Measurements from ENCODE around the gene OSGIN1. TPM values are rescaled to one million over a fixed set of nuclear protein-coding genes. Genes with fewer than 3 reads are reported as not detected.
A peak's percentile ranks its signal among the peaks of the same experiment; 100 is the strongest.

The OSGIN1 gene, protein sequence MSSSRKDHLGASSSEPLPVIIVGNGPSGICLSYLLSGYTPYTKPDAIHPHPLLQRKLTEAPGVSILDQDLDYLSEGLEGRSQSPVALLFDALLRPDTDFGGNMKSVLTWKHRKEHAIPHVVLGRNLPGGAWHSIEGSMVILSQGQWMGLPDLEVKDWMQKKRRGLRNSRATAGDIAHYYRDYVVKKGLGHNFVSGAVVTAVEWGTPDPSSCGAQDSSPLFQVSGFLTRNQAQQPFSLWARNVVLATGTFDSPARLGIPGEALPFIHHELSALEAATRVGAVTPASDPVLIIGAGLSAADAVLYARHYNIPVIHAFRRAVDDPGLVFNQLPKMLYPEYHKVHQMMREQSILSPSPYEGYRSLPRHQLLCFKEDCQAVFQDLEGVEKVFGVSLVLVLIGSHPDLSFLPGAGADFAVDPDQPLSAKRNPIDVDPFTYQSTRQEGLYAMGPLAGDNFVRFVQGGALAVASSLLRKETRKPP
- total RNA-seq, result 1.7 and 2.8 TPM in 2 replicates

- peak; percentile 73 for DNase-seq (ENCODE audit: low read depth, low spot score)
Observed at GRCh38 chr16:83952940-83953795, at the start of gene OSGIN1. OSGIN1 (plus strand) TSS chr16:83953240; CDS start chr16:83957672, 4,432 bp downstream.

DNA sequence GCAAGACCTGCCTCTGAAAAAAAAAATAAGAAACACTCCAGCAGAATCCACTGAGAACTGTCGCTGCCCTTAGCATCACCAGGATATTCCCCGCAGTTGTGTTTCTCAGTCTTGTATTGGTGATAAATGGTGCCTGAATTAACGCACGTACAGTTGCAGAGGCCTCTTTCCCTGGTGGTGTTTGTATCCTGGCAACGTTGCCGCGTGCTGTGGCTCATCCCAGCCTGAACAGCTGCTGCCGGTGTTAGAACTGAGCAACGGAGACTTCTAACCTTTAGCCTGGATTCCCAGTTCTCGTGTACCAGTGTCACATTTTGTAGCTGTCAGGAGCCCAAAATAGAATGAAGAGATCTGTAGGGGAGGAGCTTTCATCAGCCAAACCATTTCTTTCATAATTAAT, 49.3 kb upstream of the OSGIN1 start:
- DNase-seq (ENCODE audit: low read depth, low spot score), result no peak

GRCh38 chr16:83906683-83907082, 46.4 kb upstream of the OSGIN1 start:
- no peak for DNase-seq (ENCODE audit: low read depth, low spot score)

GRCh38 chr16:83907111-83907510, 45.9 kb upstream of the OSGIN1 start:
- DNase-seq (ENCODE audit: low read depth, low spot score), result no peak

GRCh38 chr16:83907631-83908250, 45.3 kb upstream of the OSGIN1 start:
- DNase-seq (ENCODE audit: low read depth, low spot score), result no peak

GRCh38 chr16:83908798-83909197, 44.2 kb upstream of the OSGIN1 start:
- no peak for DNase-seq (ENCODE audit: low read depth, low spot score)

DNA sequence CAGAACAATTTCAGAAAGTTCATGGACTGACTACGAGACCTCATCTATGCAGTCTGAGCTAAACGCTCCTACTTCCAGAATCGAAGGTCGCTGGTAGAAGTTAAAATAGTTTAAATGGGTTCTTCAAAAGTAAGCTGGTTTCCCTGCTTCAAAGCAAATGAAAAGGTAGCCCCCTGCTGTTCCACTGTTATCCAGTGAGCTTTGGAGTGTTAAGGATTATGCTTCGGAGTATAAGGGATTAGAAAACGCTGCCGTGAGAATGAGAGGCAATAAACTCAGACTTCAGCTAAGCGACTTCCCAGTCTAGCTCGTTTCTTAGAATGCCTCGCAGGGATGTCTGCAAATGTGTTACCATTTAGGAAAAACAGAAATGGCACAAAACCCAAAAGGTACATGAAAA, 41.8 kb upstream of the OSGIN1 start:
- no peak for DNase-seq (ENCODE audit: low read depth, low spot score)

- no peak for DNase-seq (ENCODE audit: low read depth, low spot score)
Observed at GRCh38 chr16:83912519-83913244, 40.4 kb upstream of the OSGIN1 start.

GRCh38 chr16:83913245-83913633, 39.8 kb upstream of the OSGIN1 start:
- no peak for DNase-seq (ENCODE audit: low read depth, low spot score)

- DNase-seq (ENCODE audit: low read depth, low spot score), result no peak
Observed at GRCh38 chr16:83914091-83914710, 38.8 kb upstream of the OSGIN1 start.

DNA sequence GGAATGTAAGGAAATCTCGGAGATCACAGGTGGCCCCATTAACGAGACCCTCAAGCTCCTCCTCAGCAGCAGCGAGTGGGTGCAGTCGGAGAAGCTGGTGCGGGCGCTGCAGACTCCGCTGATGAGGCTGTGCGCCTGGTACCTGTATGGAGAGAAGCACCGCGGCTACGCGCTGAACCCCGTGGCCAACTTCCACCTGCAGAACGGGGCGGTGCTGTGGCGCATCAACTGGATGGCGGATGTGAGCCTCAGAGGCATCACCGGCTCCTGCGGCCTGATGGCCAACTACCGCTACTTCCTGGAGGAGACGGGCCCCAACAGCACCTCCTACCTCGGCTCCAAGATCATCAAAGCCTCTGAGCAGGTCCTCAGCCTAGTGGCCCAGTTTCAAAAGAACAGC, 38.0 kb upstream of the OSGIN1 start:
- DNase-seq (ENCODE audit: low read depth, low spot score), result no peak

DNA sequence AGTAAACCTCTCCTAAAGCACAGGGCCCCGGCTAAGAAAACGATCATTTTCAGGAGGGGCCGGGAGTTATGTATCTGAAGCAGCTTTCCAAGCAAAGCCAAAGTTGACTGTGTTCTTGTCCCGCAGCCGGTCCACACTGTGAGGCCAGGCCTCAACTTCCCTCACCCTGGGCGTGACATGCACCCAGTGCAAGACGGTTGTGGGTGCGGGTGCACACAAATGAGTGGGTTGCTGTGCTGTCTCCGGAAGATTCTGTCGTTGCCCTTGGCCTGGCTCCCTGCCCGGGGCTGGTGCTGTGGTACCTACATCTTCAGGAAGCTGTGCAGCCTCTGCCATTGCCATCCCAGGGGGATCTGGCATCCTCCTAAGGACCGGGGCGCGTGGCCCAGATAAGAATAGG, 37.5 kb upstream of the OSGIN1 start:
- no peak for DNase-seq (ENCODE audit: low read depth, low spot score)

GRCh38 chr16:83917152-83918120, 35.6 kb upstream of the OSGIN1 start:
- no peak for DNase-seq (ENCODE audit: low read depth, low spot score)

DNA sequence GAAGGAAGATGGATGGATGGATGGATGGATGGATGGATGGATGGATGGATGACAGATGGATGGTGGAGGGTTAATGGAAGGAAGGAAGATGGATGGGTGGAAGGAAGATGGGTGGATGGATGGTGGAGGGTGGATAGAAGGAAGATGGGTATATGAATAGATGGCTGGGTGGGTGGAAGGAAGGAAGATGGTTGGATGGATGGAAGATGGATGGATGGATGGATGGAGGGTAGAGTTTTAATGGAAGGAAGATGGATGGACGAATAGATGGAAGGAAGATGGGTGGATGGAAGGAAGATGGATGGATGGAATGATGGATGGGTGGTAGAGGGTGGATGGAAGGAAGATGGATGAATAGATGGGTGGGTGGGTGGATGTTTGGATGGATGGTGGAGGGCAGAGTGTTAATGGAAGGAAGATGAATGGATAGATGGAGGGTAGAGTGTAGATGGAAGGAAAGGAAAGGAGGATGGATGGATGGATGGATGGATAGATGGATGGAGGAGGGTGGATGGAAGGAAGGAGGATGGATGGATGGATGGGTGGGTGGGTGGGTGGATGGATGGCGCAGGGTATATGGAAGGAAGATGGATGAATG, 32.0 kb upstream of the OSGIN1 start:
- DNase-seq (ENCODE audit: low read depth, low spot score), result no peak

DNA sequence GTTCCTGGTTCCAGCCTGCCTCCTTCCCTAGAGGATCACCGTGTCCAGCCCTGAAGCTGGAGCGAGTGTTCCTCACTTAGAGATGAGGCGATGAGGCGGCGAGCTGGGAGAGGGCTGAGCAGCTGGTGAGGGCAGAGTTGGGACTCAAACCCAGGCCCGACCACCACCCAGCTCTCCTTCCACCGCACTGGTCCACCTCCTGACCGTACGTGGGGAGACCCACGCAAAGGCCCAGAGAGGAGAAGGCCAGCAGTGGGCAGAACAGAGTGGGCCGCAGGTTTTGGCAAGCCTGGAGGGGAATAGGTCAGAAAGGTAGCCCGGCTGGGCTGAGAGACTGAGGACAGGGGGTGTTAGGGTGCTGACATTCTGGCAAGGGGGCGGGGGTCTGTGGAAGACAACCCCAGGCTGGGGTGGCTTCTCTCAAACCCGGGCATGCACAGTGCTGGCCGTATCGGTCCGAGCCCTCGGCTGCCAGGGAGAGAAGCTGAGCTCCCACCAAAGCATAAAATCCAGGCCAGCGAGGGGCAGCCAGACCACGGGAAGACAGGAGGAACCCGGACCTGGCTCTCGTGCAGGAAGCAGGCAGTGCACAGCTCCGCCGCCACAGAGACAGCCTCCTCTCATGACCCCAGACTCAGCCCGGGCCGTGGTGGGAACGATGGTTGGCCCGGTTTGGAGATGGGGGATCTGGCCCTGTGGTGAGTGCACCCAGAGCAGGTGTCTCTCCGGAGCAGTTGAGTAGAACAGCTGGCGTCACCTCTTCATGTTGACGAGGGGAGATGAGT, 29.3 kb upstream of the OSGIN1 start:
- DNase-seq (ENCODE audit: low read depth, low spot score), result no peak

- no peak for DNase-seq (ENCODE audit: low read depth, low spot score)
Observed at GRCh38 chr16:83924686-83925085, 28.4 kb upstream of the OSGIN1 start.

DNA sequence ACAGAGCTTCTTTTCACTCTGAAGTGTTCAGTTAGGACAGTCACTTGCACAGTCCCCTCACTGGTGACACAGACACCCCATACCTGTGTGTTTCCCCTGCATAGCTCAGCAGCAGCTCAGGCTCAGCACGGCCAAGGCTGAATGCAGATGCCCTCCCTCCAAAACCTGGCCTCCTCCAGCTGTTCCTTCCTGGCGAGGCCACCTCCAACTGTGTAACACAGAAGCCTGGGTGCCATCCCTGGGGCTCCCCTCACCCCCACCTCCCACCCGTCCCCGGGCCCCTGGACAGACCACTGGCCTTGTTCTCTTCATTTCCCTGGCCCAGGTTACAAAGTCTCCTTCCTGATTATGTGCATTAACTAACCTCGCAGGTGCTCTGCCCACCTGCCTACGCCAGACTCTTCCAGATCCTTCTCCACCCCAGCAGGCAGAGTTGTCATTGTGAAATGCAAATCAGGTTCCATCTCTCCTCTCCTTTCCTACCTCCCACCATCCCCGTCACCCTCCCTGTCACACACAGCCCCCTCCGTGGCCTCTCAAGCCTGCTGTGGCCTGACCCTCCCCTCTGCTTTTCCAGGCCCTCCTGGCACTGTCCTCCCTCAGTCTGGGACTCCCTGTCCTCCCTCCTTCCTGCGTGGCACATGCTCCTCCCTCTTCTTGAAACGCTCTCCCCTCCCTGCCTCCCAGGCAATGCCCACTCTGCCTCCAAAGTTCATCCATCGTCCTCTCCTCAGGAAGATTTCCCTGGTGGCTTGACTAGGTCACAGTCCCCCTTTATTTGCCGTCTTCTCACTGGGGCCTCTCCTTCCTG, 27.7 kb upstream of the OSGIN1 start:
- no peak for DNase-seq (ENCODE audit: low read depth, low spot score)

All from pulmonary artery endothelial cell (primary cell).